ENCODE results near the gene INO80. TPM values are rescaled to one million over a fixed set of nuclear protein-coding genes. Genes with fewer than 3 reads are reported as not detected.
"Not testable (repeated sequence)": the region's sequence is repeated elsewhere in the genome, so short reads cannot be mapped to it uniquely, and the experiment has no call there.

Gene INO80
- total RNA-seq, 1 donor from 2014 or later, result 16.9 TPM

GRCh38 chr15:40964634-40965033, 151.4 kb downstream of the INO80 start:
- no peak for DNase-seq (ENCODE audit: low spot score)

- DNase-seq (ENCODE audit: low spot score), result no peak
Observed at GRCh38 chr15:40964006-40964405, 152.1 kb downstream of the INO80 start.

DNA sequence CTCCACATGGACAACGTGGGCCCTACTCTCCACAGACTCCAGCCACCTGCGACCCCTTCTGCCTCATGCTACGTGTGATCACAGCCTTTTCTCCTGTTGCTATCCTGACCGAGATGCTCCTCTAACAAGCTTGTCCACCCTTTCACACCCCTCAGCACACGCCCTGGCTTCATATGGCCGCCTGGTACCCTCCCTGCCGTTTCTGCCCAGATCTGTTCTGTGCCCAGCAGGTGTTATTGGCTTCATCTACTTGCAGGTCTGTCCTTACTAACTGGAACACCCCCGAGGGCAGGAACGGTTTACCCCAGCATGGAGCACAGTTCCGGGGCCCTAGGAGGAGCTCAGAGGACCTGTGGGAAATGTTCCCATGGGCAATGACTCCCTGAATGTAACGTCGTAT, 152.9 kb downstream of the INO80 start:
- DNase-seq (ENCODE audit: low spot score), result no peak

GRCh38 chr15:40962317-40962716, 153.8 kb downstream of the INO80 start:
- not testable (repeated sequence) for DNase-seq (ENCODE audit: low spot score)

- not testable (repeated sequence) for DNase-seq (ENCODE audit: low spot score)
Observed at GRCh38 chr15:40961740-40962139, 154.3 kb downstream of the INO80 start.

DNA sequence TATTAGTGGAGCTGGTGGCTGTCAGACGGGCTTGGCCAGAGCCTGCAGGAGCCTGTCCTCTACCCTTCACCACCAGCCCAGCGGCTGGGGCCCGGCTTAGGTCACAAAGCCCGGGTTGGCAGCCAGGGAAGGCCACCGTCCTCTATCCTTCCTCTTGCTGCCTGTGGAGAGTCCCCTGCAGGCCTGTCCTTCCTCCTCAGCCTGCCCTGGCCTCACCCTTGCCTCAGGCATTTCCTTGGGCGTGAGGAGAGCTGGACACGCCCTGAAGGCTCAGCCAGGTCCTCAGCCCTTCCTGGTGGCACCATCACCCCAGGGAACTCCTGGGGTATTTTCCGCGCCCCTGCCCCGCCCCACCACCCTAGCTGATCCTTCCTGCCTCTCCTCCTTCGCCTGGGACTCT, 155.2 kb downstream of the INO80 start:
- DNase-seq (ENCODE audit: low spot score), result no peak

GRCh38 chr15:40960151-40960885, 155.8 kb downstream of the INO80 start:
- no peak for DNase-seq (ENCODE audit: low spot score)

DNA sequence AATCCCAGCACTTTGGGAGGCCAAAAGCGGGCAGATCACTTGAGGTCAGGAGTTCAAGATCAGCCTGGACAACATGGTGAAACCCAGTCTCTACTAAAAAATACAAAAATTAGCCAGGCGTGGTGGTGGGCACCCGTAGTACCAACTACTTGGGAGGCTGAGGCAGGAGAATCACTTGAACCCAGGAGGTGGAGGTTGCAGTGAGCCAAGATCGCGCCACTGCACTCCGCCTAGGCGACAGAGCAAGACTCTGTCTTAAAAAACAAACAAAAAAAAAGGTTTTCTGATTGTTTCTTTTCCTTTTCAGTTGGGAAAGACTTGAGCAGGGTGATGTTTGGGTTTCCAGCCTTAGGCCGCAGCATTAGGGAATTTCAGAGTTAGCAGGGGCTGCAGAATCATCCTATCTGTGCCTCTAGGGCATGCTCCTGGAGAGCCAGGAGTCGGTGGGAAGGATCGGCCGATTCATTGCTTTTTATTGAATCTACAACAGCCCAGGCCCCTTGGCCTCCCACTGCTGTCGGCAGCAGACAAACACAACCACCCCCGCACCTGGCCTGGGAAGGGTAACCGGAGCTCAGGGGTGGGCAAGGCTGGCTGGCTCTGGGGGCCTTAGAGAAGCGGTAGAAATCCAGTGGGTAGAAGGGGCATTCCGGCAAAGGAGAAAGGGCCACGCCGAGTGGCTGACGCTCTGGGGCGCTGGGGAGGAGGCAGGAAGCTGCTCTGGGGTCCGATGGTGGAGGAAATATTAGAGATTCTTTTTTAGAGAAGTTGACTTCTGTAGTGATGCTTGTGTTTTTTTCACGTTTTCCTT, 156.5 kb downstream of the INO80 start:
- no peak for DNase-seq (ENCODE audit: low spot score)

- no peak for DNase-seq (ENCODE audit: low spot score)
Observed at GRCh38 chr15:40958723-40959122, 157.4 kb downstream of the INO80 start.

- DNase-seq (ENCODE audit: low spot score), result no peak
Observed at GRCh38 chr15:40958146-40958545, 157.9 kb downstream of the INO80 start.

DNA sequence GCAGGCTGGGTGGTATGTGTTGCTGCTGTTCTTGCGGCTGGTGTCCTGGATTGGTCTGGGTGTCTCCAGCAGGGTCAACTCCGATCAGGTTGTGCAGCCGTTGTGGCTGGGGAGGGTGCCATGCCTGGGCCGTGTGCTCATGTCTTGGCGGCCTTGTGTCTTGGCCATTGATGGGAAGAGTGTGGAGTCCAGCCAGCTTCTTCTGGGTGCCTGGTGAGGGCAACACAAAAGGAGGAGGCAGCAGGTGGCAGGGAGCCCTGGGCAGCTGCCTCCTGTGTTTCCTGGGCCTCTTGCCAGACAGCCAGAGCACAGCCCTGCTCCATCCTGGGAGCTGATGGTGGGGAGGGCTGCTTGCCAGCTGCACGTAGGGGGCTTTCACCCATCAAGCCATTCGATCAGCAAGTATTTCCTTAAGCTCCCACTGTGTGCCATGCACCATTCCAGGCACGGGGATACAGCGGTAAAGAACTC, 158.5 kb downstream of the INO80 start:
- DNase-seq (ENCODE audit: low spot score), result no peak

DNA sequence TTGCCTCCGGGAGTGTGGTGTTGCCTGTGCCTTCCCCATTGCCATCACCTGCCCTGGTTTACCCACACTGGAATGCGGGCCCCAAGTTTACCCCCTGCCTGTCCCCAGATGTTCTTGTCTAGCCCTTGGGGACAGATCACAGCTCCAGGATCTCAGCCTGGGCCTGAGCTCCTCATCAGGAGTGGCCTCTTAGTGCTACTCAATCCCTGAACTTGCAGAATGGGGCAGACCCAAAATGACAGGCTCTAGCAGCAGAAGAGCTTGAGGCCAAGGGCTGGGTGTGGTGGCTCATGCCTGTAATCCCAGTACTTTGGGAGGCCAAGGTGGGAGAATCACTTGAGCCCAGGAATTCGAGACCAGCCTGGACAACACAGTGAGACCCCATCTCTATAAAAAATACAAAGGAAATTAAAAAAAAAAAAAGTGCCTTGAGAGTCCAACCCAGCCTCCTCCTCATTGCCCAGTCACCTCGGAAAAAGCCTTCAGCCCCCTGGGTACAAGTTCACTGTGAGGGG, 159.0 kb downstream of the INO80 start:
- DNase-seq (ENCODE audit: low spot score), result no peak

- no peak for DNase-seq (ENCODE audit: low spot score)
Observed at GRCh38 chr15:40956541-40956982, 159.5 kb downstream of the INO80 start.

DNA sequence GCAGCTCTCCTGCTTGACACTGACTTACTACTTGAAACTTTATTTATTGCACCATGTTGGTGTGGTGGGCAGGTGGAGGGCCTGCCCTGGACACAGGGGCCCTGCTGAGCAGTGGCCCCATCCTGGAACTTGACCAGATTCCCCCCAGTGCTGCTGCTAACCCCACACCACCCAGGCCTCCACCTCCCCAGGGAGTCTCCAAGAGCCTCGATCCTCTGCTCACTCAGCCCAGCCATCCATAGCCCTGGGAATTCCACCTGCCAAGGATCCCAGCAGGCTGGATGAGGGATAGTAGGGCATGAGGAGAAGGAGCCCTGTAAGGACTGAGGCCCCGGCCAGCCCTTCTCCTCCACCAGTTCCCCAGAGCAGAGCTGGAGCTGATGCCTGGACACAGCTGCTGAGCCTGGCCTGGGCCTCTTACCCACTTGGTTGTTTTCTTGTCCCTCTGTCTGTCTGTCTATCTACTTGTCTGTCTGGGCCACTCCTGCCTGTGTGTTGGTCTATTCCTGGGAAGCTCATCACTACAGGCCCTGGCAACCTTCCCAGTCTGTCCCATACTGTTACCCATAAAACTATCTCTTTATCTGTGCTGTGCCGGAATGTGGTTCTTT, 160.0 kb downstream of the INO80 start:
- DNase-seq (ENCODE audit: low spot score), result no peak

- DNase-seq (ENCODE audit: low spot score), result no peak
Observed at GRCh38 chr15:40955141-40955903, 160.8 kb downstream of the INO80 start.

DNA sequence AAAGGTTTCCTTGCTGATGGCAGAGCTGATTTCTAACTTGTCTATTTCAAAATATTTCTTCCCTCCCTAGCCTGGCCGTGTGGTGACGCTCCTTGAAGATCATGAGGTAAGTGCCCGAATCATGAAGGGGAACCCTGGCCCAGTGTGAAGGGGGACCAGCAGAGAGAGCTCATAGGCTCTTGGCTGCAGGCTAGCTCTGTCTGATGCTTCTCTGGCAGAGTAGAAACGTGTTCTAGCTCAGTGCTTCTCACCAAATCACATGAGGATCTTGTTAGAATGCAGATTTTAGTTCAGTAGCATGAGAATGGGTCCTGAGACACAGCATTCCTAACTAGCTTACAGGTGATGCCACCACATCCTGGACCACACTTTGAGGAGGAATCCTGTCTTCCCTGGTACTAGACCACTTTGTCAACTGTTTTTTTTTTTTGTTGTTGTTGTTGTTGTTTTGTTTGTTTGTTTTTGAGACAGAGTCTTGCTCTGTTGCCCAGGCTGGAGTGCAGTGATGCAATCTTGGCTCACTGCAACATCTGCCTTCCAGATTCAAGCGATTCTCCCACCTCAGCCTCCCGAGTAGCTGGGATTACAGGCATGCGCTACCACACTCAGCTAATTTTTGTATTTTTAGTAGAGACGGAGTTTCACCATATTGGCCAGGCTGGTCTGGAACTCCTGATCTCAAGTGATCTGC, 161.8 kb downstream of the INO80 start:
- not testable (repeated sequence) for DNase-seq (ENCODE audit: low spot score)

DNA sequence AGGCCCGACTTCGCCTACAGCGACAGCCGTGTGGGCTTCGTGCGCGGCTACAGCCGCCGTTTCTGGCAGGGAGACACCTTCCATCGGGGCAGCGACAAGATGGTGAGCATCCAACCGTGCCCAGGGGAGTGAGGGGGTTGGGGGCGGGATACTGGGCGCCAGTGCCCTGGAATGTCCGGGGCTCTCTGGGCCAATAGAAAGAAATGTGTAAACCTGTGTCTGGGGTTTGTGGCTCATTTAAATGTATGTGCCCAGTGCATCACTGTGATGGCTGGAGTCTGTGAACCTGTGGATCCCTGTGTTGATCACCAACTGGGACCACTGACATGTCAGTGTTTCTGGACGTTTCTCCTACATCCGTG, 162.4 kb downstream of the INO80 start:
- no peak for DNase-seq (ENCODE audit: low spot score)

DNA sequence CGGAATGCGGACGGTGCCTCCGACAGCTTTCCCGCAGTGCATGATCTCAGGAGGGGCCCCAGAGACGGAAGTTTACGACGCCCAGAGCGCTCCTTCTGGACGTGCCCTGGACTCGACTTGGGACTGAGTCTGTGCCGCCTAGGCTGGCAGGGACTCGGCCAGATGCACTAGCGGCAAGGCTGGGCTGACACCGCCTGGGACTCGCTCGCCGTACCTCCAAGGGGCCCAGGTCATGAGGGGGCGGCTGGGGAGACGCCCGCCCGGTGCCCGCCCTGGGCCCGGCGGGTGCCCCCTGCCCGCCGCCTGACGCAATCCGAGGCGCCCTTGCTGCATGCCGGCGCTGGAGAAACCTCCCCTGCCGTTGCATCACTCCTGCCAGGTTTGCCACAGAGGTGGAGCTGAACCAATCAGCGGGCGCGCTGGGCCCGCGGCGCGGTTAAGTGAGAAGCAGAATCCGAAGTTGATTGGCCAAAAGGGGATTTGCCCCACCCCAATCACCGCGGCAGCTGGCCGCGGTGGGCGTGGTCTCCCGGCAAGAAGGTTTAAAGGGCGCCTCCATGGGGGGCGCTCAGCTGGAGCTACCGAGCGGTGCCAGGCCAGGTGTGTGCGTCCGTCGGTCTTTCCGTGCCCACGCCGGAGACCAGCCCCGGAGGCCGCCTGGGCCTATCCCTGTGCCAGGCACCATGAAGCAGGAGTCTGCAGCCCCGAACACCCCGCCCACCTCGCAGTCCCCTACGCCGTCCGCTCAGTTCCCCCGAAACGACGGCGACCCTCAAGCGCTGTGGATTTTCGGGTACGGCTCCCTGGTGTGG, 163.0 kb downstream of the INO80 start, which contains the start of gene CHAC1:
Gene CHAC1, plus strand, starts transcription at position 571 of the 812 bp plus-strand sequence. Its CDS starts 113 bp downstream, at position 684.
- DNase-seq (ENCODE audit: low spot score), result peak; percentile 93

- DNase-seq (ENCODE audit: low spot score), result no peak
Observed at GRCh38 chr15:40952301-40952900, 163.7 kb downstream of the INO80 start.
